IPS-15b (cell line): ENCODE results near the gene USP13.

Source experiments
- H3K27me3 ChIP-seq: one replicate; pipeline ENCODE4 v1.6.1; 2013; ENCODE audit warnings: low read length; ENCODE audit not compliant: control insufficient read depth, insufficient read depth
- H3K36me3 ChIP-seq: one replicate; pipeline ENCODE4 v1.6.1; 2013; ENCODE audit warnings: low read length; ENCODE audit not compliant: control insufficient read depth, insufficient read depth
- H3K4me1 ChIP-seq: one replicate; pipeline ENCODE4 v1.6.1; 2013; ENCODE audit warnings: mild to moderate bottlenecking, low read length; ENCODE audit not compliant: control insufficient read depth, insufficient read depth
- H3K4me3 ChIP-seq: one replicate; pipeline ENCODE4 v1.5.1; 2013; ENCODE audit warnings: low read depth, low read length
- H3K9ac ChIP-seq: one replicate; pipeline ENCODE4 v1.6.1; 2013; ENCODE audit warnings: low read depth, mild to moderate bottlenecking, low read length
- H3K9me3 ChIP-seq: one replicate; pipeline ENCODE4 v1.6.1; 2013; ENCODE audit warnings: mild to moderate bottlenecking, low read length; ENCODE audit not compliant: control insufficient read depth, insufficient read depth

The USP13 gene

GRCh38 chr3:179745079-179745478 is 92.2 kb downstream of the USP13 start:
- Histone ChIP-seq H3K4me1 (peaks cover 3% of the 10 kb centered on the region), H3K9me3 (no peaks in the 10 kb centered on the region), H3K9ac (peak overlapping the region; percentile 12), H3K36me3 (peaks cover 10% of the 10 kb centered on the region), H3K27me3 (no peaks in the 10 kb centered on the region), H3K4me3 (no peak overlapping the region)

GRCh38 chr3:179745716-179746115 is 92.9 kb downstream of the USP13 start:
- H3K36me3 ChIP-seq: peaks cover 6% of the 10 kb centered on the region

GRCh38 chr3:179750720-179751328 is 98.0 kb downstream of the USP13 start:
- Histone ChIP-seq H3K36me3 (no peaks in the 10 kb centered on the region), H3K9me3 (no peaks in the 10 kb centered on the region), H3K9ac (no peak overlapping the region), H3K27me3 (no peaks in the 10 kb centered on the region), H3K4me3 (no peak overlapping the region), H3K4me1 (peaks cover 4% of the 10 kb centered on the region)

More at GRCh38 chr3:179745716-179746115, 92.9 kb downstream of the USP13 start:
- Histone ChIP-seq H3K4me3 (no peak overlapping the region), H3K27me3 (no peaks in the 10 kb centered on the region), H3K9ac (no peak overlapping the region), H3K4me1 (peaks cover 5% of the 10 kb centered on the region), H3K9me3 (no peaks in the 10 kb centered on the region)

- no peak overlapping the region for H3K9ac ChIP-seq
- no peak overlapping the region for H3K4me3 ChIP-seq
- H3K27me3 ChIP-seq: no peaks in the 10 kb centered on the region
- no peaks in the 10 kb centered on the region for H3K9me3 ChIP-seq
- H3K4me1 ChIP-seq: no peaks in the 10 kb centered on the region
- peaks cover 6% of the 10 kb centered on the region for H3K36me3 ChIP-seq
Measured at GRCh38 chr3:179760944-179761343, 108.1 kb downstream of the USP13 start.

GRCh38 chr3:179765396-179765795 is 112.6 kb downstream of the USP13 start:
- Histone ChIP-seq H3K4me3 (no peak overlapping the region), H3K9me3 (no peaks in the 10 kb centered on the region), H3K9ac (no peak overlapping the region), H3K36me3 (peaks cover 6% of the 10 kb centered on the region), H3K27me3 (no peaks in the 10 kb centered on the region), H3K4me1 (no peaks in the 10 kb centered on the region)

GRCh38 chr3:179766416-179767133 is 113.7 kb downstream of the USP13 start:
- no peaks in the 10 kb centered on the region for H3K27me3 ChIP-seq
- peaks cover 6% of the 10 kb centered on the region for H3K36me3 ChIP-seq
- no peak overlapping the region for H3K4me3 ChIP-seq
- no peaks in the 10 kb centered on the region for H3K9me3 ChIP-seq
- H3K4me1 ChIP-seq: peaks cover 5% of the 10 kb centered on the region
- no peak overlapping the region for H3K9ac ChIP-seq

GRCh38 chr3:179768080-179768479 is 115.2 kb downstream of the USP13 start:
- Histone ChIP-seq H3K4me3 (no peak overlapping the region), H3K9me3 (no peaks in the 10 kb centered on the region), H3K9ac (no peak overlapping the region), H3K36me3 (peaks cover 3% of the 10 kb centered on the region), H3K27me3 (no peaks in the 10 kb centered on the region), H3K4me1 (peaks cover 17% of the 10 kb centered on the region)

- Histone ChIP-seq H3K4me3 (no peak overlapping the region), H3K4me1 (peaks cover 17% of the 10 kb centered on the region), H3K36me3 (peaks cover 3% of the 10 kb centered on the region), H3K9ac (no peak overlapping the region), H3K9me3 (no peaks in the 10 kb centered on the region), H3K27me3 (no peaks in the 10 kb centered on the region)
Measured at GRCh38 chr3:179769411-179770247, 116.8 kb downstream of the USP13 start.

GRCh38 chr3:179771797-179772196 is 119.0 kb downstream of the USP13 start:
- peaks cover 17% of the 10 kb centered on the region for H3K4me1 ChIP-seq
- no peak overlapping the region for H3K9ac ChIP-seq
- H3K9me3 ChIP-seq: no peaks in the 10 kb centered on the region
- peaks cover 5% of the 10 kb centered on the region for H3K36me3 ChIP-seq
- no peak overlapping the region for H3K4me3 ChIP-seq
- no peaks in the 10 kb centered on the region for H3K27me3 ChIP-seq

- H3K4me1 ChIP-seq: peaks cover 17% of the 10 kb centered on the region
- H3K9me3 ChIP-seq: no peaks in the 10 kb centered on the region
- H3K4me3 ChIP-seq: no peak overlapping the region
- H3K27me3 ChIP-seq: no peaks in the 10 kb centered on the region
- H3K9ac ChIP-seq: no peak overlapping the region
- peaks cover 5% of the 10 kb centered on the region for H3K36me3 ChIP-seq
Measured at GRCh38 chr3:179772297-179772696, 119.5 kb downstream of the USP13 start.

- Histone ChIP-seq H3K4me3 (no peak overlapping the region), H3K4me1 (peaks cover 17% of the 10 kb centered on the region), H3K27me3 (no peaks in the 10 kb centered on the region), H3K36me3 (peaks cover 5% of the 10 kb centered on the region), H3K9ac (no peak overlapping the region), H3K9me3 (no peaks in the 10 kb centered on the region)
Measured at GRCh38 chr3:179775416-179776122, 122.7 kb downstream of the USP13 start.
